Fibroblast of villous mesenchyme (primary cell): ENCODE measurements around the gene F11R. TPM values are rescaled to one million over a fixed set of nuclear protein-coding genes. Genes with fewer than 3 reads are reported as not detected.
A peak's percentile ranks its signal among the peaks of the same experiment; 100 is the strongest.

ENCODE experiments used
- DNase-seq: peaks from one replicate; pipeline ENCODE4 v3.0.0-alpha.2; 2010; ENCODE audit warnings: low read depth
- H3K4me3 ChIP-seq: 2 replicates; pipeline ENCODE4 v1.5.1; 2011; ENCODE audit warnings: low read depth, mild to moderate bottlenecking, low read length
- total RNA-seq: library from RNA; depleted of rRNA; stranded (reverse); fragments of >200 nt; gene quantifications from 2 replicates; pipeline ENCODE4 v1.2.3, GENCODE V29; 2012
- TF ChIP-seq, protein P1 (sequence below): IDR thresholded peaks from 2 replicates; pipeline ENCODE4 v1.5.1; 2012; ENCODE audit warnings: low read depth, mild to moderate bottlenecking, low read length; ENCODE audit not compliant: insufficient read depth

The F11R gene
- total RNA-seq, 1 donor, result 5.6 TPM

DNA sequence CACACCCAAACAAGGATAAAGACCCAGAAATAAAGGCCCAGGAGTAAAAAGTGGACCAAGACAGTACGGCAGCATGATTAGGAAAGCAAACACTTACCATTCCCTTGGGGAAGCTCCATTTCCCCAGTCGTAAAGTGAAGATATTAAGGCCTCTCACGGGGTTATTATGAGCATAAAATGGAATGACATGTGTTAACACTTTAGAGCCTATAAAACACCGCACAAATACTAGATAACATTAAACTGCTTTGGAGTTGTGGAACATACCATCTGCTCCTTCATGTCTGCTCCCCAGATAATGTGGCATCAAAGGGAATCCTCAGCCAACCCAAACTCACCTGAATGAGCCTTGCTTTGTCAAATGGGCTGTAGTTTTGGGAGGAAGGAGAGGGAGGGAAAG, 57.4 kb downstream of the F11R start:
- DNase-seq, result no peak

DNA sequence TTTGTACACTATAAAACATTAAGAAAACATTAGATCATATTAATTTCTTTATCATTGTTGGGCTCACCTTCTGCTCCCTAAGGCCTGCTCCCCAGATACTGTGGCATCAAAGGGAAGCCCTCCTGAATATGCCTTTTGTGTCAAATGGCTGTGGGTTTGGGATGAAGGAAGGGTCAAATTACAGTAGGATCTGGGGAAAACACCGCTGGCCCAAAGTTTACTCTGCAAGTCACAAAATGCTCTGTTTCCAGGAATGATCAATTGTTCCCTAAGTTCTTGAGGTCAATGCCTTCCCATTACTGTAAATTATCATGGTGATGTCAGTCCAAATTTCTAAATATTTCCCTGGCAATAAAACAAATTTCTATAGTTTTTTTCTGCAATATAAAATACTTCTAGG, 59.5 kb downstream of the F11R start:
- TF ChIP-seq, protein P1, sequence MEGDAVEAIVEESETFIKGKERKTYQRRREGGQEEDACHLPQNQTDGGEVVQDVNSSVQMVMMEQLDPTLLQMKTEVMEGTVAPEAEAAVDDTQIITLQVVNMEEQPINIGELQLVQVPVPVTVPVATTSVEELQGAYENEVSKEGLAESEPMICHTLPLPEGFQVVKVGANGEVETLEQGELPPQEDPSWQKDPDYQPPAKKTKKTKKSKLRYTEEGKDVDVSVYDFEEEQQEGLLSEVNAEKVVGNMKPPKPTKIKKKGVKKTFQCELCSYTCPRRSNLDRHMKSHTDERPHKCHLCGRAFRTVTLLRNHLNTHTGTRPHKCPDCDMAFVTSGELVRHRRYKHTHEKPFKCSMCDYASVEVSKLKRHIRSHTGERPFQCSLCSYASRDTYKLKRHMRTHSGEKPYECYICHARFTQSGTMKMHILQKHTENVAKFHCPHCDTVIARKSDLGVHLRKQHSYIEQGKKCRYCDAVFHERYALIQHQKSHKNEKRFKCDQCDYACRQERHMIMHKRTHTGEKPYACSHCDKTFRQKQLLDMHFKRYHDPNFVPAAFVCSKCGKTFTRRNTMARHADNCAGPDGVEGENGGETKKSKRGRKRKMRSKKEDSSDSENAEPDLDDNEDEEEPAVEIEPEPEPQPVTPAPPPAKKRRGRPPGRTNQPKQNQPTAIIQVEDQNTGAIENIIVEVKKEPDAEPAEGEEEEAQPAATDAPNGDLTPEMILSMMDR, result no peak
- DNase-seq, result no peak
- no peak overlapping the region for H3K4me3 ChIP-seq

More for the DNA sequence above, 57.4 kb downstream of the F11R start:
- no peak overlapping the region for H3K4me3 ChIP-seq
- TF ChIP-seq, protein P1, result no peak

DNA sequence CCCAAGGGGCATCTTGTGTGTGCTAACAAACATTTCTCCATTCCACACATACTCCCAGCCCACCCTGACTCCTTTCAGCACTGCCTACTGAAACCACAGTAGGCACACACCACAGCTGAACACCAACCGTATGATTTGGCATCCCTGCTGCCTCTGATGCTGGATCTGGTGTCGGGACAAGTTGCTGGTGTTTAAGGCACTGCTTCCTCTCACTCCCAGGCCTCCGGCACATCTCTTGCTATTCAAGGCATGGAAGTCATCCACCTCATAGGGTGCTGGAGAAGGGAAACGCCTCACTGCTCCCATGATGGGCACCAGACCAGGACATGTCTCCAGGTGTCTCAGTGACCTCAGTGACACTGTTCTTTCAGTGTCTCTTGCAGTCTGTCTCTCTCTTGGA, 64.0 kb downstream of the F11R start:
- H3K4me3 ChIP-seq, result no peak overlapping the region
- no peak for DNase-seq
- TF ChIP-seq, protein P1, result no peak

DNA sequence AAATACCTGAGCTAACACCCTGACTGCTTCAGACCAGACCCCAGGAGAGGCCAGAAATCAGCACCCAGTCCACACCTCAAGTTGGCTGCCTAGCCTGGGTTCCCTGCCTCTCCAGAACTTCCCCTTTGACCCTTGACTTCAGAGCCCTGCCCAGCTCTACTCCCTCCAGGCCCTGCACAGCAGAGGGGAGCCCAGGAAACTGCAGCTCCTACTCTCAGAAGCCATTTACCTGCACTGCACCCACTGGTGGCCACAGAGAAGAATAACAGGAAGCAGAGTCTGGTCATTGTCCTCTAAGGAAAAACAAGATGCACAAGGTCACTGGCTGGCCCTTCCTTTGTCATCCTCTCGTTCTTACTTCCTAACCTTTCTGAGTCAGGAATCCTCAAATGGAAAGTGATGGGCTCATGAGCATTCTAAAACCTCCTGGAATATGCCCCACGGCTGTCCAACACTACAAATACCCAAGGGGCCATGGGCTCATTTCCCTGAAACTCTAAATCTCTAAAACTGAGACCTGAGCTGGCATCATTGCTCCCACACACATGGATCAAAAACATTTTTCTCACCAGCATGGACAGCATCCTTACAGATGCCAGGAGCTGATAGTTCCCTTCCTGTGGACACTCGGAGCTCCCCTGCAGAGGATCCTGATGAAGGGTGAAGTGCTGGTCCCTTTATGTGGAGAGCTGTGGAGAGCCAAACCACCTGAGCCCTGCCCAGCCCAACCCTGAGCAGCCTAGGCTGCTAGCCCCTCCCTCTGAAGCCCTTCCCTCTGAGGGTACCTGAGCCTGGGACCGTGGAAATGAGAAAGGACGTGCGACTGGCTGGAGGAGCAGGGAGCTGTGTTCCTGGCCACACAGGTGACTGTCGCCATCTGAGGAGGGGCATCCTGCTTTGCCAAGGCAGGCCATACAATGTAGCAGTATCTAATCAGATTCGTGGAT, 66.5 kb downstream of the F11R start, which contains the start of gene ITLN2:
ITLN2 (minus strand) TSS at position 652 of the 947 bp plus-strand sequence; CDS start at position 584, 68 bp downstream.
- H3K4me3 ChIP-seq, result no peak within 1 kb of the TSS
- TF ChIP-seq, protein P1, result peak; percentile 82
- DNase-seq, result peak; percentile 41

DNA sequence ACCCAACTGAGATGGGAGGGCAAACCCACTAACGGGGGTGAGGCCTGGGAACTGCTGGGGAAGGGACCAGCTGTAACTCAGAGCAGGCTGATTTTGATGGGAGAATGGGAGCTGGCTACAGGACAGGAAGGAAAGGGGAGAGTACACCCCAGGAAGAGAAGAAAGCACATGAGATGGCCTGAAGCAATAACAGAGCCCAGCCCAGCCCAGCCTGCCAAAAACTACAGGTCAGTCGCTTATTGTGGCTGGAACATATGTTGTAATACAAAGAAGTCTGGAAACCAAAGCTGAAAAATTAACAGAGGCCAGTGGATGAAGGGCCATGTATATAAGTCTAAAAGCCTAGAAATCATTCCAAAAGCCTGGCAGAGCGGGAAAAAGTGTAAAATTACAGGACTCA, 67.9 kb downstream of the F11R start:
- DNase-seq, result peak; percentile 34
- TF ChIP-seq, protein P1, result no peak

DNA sequence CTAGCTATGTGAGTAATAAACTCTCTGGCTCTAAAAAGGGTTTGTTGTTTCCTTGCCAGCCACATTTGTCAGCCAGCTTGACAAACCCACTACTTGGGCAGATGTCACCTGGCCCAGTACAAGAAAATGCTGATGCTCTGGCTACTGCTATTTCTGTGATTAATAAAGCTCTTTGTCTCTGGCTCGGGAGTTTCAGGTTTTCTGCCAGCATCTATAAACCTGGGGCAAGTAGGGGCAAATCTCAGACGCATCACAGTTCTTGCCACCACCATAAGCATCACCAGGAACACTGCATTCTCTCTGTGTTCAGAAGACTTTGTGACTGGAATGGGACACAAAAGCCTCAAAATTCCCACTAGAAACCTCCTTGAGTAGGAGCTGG, 68.8 kb downstream of the F11R start:
- TF ChIP-seq, protein P1, result no peak
- no peak overlapping the region for H3K4me3 ChIP-seq
- no peak for DNase-seq

More for the DNA sequence above, 67.9 kb downstream of the F11R start:
- H3K4me3 ChIP-seq, result no peak overlapping the region
